HCT116 (cell line): Measurements from ENCODE around the gene TMCC1.

ENCODE experiments used
- CEBPB ChIP-seq: IDR thresholded peaks from 2 replicates; pipeline ENCODE4 v1.6.1; 2012; ENCODE audit warnings: low read depth
- EZH2 ChIP-seq: fragments of 200-600 bp; sonication (generic); IDR thresholded peaks from 2 replicates; pipeline ENCODE4 v1.6.1; 2017; ENCODE audit warnings: antibody characterized with exemption, mixed run types
- MAX ChIP-seq: IDR thresholded peaks from 2 replicates; pipeline ENCODE4 v1.6.1; 2012
- POLR2A ChIP-seq: IDR thresholded peaks from 2 replicates; pipeline ENCODE4 v1.7.0; 2011; ENCODE audit warnings: borderline replicate concordance; ENCODE audit not compliant: insufficient read depth, insufficient read length; ENCODE audit errors: extremely low read depth
- TCF7L2 ChIP-seq: IDR thresholded peaks from 2 replicates; pipeline ENCODE4 v1.7.0; 2011; ENCODE audit warnings: borderline replicate concordance, inconsistent platforms; ENCODE audit not compliant: insufficient read depth, insufficient read length; ENCODE audit errors: extremely low read depth
- ZNF274 ChIP-seq: fragments of 200-500 bp; sonication (Bioruptor generic); IDR thresholded peaks from 2 replicates; pipeline ENCODE4 v1.6.1; 2014; ENCODE audit warnings: mild to moderate bottlenecking, low read depth, low read length, inconsistent platforms
- TF ChIP-seq, protein P1 (sequence below), 3 experiments: fragments of 200-600 bp in 1 of 3; sonication (generic) in 1 of 3; IDR thresholded peaks in 2 of 3; conservative IDR thresholded peaks in 1 of 3; 2 replicates each; pipeline ENCODE4 v1.5.1; 2012 to 2017; ENCODE audit warnings: low read depth in 2 of 3, low read length in 2 of 3, antibody characterized with exemption in 1 of 3, borderline replicate concordance in 1 of 3, control low read depth in 1 of 3, mild to moderate bottlenecking in 1 of 3, mixed read lengths in 1 of 3, mixed run types in 1 of 3, moderate library complexity in 1 of 3; ENCODE audit not compliant: insufficient read depth in 1 of 3
- TF ChIP-seq, protein P2 (sequence below): IDR thresholded peaks from 2 replicates; pipeline ENCODE4 v1.6.1; 2012; ENCODE audit warnings: low read depth

GRCh38 chr3:129690963-129691362 is 202.5 kb downstream of the TMCC1 start:
- TF ChIP-seq POLR2A = no peak
- TF ChIP-seq, protein P1, sequence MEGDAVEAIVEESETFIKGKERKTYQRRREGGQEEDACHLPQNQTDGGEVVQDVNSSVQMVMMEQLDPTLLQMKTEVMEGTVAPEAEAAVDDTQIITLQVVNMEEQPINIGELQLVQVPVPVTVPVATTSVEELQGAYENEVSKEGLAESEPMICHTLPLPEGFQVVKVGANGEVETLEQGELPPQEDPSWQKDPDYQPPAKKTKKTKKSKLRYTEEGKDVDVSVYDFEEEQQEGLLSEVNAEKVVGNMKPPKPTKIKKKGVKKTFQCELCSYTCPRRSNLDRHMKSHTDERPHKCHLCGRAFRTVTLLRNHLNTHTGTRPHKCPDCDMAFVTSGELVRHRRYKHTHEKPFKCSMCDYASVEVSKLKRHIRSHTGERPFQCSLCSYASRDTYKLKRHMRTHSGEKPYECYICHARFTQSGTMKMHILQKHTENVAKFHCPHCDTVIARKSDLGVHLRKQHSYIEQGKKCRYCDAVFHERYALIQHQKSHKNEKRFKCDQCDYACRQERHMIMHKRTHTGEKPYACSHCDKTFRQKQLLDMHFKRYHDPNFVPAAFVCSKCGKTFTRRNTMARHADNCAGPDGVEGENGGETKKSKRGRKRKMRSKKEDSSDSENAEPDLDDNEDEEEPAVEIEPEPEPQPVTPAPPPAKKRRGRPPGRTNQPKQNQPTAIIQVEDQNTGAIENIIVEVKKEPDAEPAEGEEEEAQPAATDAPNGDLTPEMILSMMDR (IDR thresholded peaks at IDR 0.05 in 2 of 3, conservative IDR thresholded peaks at IDR 0.05 in 1 of 3; ENCODE audit: borderline replicate concordance in 1 of 3, insufficient read depth in 1 of 3, low read depth in 2 of 3, low read length in 2 of 3) = no peak
- TF ChIP-seq EZH2 = no peak
- no peak for TF ChIP-seq CEBPB
- no peak for TF ChIP-seq TCF7L2
- TF ChIP-seq, protein P2, sequence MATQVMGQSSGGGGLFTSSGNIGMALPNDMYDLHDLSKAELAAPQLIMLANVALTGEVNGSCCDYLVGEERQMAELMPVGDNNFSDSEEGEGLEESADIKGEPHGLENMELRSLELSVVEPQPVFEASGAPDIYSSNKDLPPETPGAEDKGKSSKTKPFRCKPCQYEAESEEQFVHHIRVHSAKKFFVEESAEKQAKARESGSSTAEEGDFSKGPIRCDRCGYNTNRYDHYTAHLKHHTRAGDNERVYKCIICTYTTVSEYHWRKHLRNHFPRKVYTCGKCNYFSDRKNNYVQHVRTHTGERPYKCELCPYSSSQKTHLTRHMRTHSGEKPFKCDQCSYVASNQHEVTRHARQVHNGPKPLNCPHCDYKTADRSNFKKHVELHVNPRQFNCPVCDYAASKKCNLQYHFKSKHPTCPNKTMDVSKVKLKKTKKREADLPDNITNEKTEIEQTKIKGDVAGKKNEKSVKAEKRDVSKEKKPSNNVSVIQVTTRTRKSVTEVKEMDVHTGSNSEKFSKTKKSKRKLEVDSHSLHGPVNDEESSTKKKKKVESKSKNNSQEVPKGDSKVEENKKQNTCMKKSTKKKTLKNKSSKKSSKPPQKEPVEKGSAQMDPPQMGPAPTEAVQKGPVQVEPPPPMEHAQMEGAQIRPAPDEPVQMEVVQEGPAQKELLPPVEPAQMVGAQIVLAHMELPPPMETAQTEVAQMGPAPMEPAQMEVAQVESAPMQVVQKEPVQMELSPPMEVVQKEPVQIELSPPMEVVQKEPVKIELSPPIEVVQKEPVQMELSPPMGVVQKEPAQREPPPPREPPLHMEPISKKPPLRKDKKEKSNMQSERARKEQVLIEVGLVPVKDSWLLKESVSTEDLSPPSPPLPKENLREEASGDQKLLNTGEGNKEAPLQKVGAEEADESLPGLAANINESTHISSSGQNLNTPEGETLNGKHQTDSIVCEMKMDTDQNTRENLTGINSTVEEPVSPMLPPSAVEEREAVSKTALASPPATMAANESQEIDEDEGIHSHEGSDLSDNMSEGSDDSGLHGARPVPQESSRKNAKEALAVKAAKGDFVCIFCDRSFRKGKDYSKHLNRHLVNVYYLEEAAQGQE = no peak
- TF ChIP-seq ZNF274 = no peak
- TF ChIP-seq MAX = no peak
